Hepatocyte (in vitro differentiated cells): ENCODE data around the gene FHIP2A. TPM values are rescaled to one million over a fixed set of nuclear protein-coding genes. Genes with fewer than 3 reads are reported as not detected.

Experiments
- DNase-seq: peaks from one replicate; pipeline ENCODE4 v3.0.0-alpha.2; 2016; ENCODE audit warnings: low spot score
- H2AFZ ChIP-seq: fragments of 200-600 bp; sonication (generic); 2 replicates; pipeline ENCODE4 v1.6.0; 2016; ENCODE audit warnings: antibody characterized with exemption, mild to moderate bottlenecking
- H3K27ac ChIP-seq: fragments of 200-600 bp; sonication (generic); 2 replicates; pipeline ENCODE4 v1.5.1; 2016; ENCODE audit warnings: mild to moderate bottlenecking
- H3K27me3 ChIP-seq: fragments of 200-600 bp; sonication (generic); 2 replicates; pipeline ENCODE4 v1.6.1; 2016
- H3K36me3 ChIP-seq: fragments of 200-600 bp; sonication (generic); replicated peaks from 2 replicates; pipeline ENCODE4 v1.5.1; 2016; ENCODE audit warnings: low read depth; ENCODE audit not compliant: insufficient read depth
- H3K4me1 ChIP-seq: fragments of 200-600 bp; sonication (generic); 2 replicates; pipeline ENCODE4 v1.5.1; 2016; ENCODE audit warnings: mild to moderate bottlenecking, moderate library complexity; ENCODE audit not compliant: insufficient read depth
- H3K4me2 ChIP-seq: fragments of 200-600 bp; sonication (generic); 2 replicates; pipeline ENCODE4 v1.6.0; 2016
- H3K4me3 ChIP-seq: fragments of 200-600 bp; sonication (generic); 2 replicates; pipeline ENCODE4 v1.5.1; 2016; ENCODE audit warnings: mild to moderate bottlenecking
- H3K79me2 ChIP-seq: fragments of 200-600 bp; sonication (generic); 2 replicates; pipeline ENCODE4 v1.6.0; 2017; ENCODE audit warnings: mild to moderate bottlenecking
- H3K9me2 ChIP-seq: fragments of 200-600 bp; sonication (generic); replicated peaks from 2 replicates; pipeline ENCODE4 v1.6.0; 2017; ENCODE audit warnings: mild to moderate bottlenecking; ENCODE audit not compliant: insufficient read depth
- H3K9me3 ChIP-seq: fragments of 200-600 bp; sonication (generic); 2 replicates; pipeline ENCODE4 v1.5.1; 2016; ENCODE audit warnings: low read depth, mild to moderate bottlenecking
- H4K20me1 ChIP-seq: fragments of 200-600 bp; sonication (generic); 2 replicates; pipeline ENCODE4 v1.6.0; 2016; ENCODE audit warnings: mild to moderate bottlenecking; ENCODE audit not compliant: insufficient read depth, poor library complexity, severe bottlenecking
- CTCF ChIP-seq: fragments of 200-600 bp; sonication (generic); IDR thresholded peaks from 2 replicates; pipeline ENCODE4 v1.5.1; 2016; ENCODE audit warnings: antibody characterized with exemption, mild to moderate bottlenecking; ENCODE audit not compliant: poor library complexity
- EZH2 ChIP-seq: fragments of 200-600 bp; sonication (generic); IDR thresholded peaks from 2 replicates; pipeline ENCODE4 v1.6.1; 2016; ENCODE audit warnings: antibody characterized with exemption, mild to moderate bottlenecking, borderline replicate concordance
- EZH2phosphoT487 ChIP-seq: fragments of 200-600 bp; sonication (generic); IDR thresholded peaks from one replicate; pipeline ENCODE4 v1.6.1; 2018; ENCODE audit warnings: antibody characterized with exemption, mild to moderate bottlenecking, low read depth, moderate library complexity; ENCODE audit not compliant: unreplicated experiment, severe bottlenecking
- WGBS: methylation state at CpG from one replicate; pipeline ENCODE4 v1.1.6; 2016; ENCODE audit warnings: low lambda C conversion rate; ENCODE audit errors: missing lambda C conversion rate; 5-methylcytosine and 5-hydroxymethylcytosine counted together
- polyA plus RNA-seq: library from polyadenylated mRNA; unstranded; fragments of >200 nt; fragmentation: Nextera tagmentation; extraction: Ambion mirVana; gene quantifications from 2 replicates; pipeline ENCODE4 v1.2.1, GENCODE V29; 2016
- total RNA-seq: library from RNA; depleted of rRNA; stranded (reverse); fragments of >200 nt; gene quantifications from 2 replicates; pipeline ENCODE4 v1.2.3, GENCODE V29; 2014

The FHIP2A gene
- total and polyA plus RNA-seq, 2 experiments from 2014 or later, result 9.5 to 24.6 TPM

DNA sequence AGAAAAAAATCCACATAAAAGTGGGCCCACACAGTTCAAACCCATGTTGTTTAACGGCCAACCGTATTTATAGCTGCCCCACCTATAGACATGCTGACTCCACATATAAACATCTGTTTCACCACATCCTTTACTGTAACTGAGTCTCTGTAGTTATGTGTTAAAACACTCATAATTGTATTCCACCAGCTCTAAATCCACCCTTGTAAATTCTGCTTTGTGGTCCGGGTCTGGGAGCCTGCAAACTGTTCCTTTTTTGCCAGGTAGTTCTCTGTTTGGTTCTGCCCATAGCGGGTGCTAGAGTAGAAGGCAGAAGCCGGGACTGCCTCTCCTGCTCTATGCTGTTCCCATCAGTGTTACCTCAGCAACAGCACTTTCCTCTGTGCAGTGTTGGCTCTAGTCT is 20.2 kb upstream of the FHIP2A start:
- 54% methylated on average over 5 of the region's 5 CpGs for WGBS
- no peaks in the 10 kb centered on the region for H3K36me3 ChIP-seq
- no peaks in the 10 kb centered on the region for H4K20me1 ChIP-seq
- no peak overlapping the region for H3K4me2 ChIP-seq
- H3K4me1 ChIP-seq, result no peaks in the 10 kb centered on the region
- H3K9me2 ChIP-seq, result no peaks in the 10 kb centered on the region
- no peak for DNase-seq
- no peak overlapping the region for H2AFZ ChIP-seq
- no peaks in the 10 kb centered on the region for H3K27me3 ChIP-seq
- H3K79me2 ChIP-seq, result no peaks in the 10 kb centered on the region
- no peak overlapping the region for H3K27ac ChIP-seq
- no peak overlapping the region for H3K4me3 ChIP-seq
- H3K9me3 ChIP-seq, result no peaks in the 10 kb centered on the region
- no peak for TF ChIP-seq CTCF
- no peak for TF ChIP-seq EZH2
- no peak for TF ChIP-seq EZH2phosphoT487

- Histone ChIP-seq H2AFZ (no peak overlapping the region), H3K4me1 (no peaks in the 10 kb centered on the region), H3K9me3 (no peaks in the 10 kb centered on the region), H3K9me2 (no peaks in the 10 kb centered on the region), H3K79me2 (no peaks in the 10 kb centered on the region), H3K4me2 (no peak overlapping the region), H3K27me3 (no peaks in the 10 kb centered on the region), H4K20me1 (no peaks in the 10 kb centered on the region), H3K4me3 (no peak overlapping the region), H3K27ac (no peak overlapping the region), H3K36me3 (no peaks in the 10 kb centered on the region)
- 100% methylated on average over 3 of the region's 3 CpGs for WGBS
- no peak for DNase-seq
- TF ChIP-seq EZH2 (no peak), EZH2phosphoT487 (no peak), CTCF (no peak)
Measured at GRCh38 chr10:114802177-114802576, 19.4 kb upstream of the FHIP2A start.

DNA sequence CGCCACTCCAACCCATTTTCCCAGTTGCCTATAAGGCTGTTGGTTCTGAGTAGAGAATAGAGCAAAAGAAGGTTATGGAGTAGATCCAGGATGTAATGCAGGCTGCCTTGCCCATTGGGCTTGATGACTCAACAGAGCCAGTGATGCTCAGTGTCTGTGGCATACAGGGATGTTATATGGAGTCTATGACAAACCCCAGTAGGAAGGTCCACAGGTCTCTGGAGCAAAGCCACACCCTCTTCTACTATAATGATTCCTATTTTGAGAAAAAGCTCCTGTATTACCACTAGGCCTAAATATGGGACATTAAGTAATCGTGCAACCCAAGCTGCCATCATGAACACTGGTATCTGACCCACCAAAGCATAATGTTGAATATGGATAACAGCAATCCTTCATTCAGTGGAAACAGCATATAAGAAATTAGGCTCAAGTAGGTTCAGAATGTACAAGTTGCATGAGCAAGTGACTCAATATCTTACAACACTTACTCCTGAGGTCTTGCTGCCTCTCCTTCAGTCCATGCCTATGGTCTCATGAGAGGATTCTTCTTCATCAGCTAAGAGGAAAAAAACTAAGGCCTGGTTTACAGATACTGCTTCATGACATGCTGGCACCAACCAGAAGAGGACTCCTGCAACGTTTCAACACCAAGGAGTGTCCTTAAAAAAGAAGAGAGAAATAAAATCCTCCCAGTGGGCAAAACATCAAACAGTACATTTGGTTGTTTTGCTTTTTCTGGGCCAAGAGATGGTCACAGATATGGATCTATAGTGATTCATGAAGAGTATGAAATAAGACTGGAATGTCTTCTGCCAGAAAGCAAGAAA is 14.8 kb upstream of the FHIP2A start:
- H3K4me3 ChIP-seq, result no peak overlapping the region
- no peak for DNase-seq
- no peaks in the 10 kb centered on the region for H3K4me1 ChIP-seq
- H3K27ac ChIP-seq, result no peak overlapping the region
- no peak for TF ChIP-seq EZH2phosphoT487
- TF ChIP-seq EZH2, result no peak
- no peak for TF ChIP-seq CTCF
- H3K9me3 ChIP-seq, result no peaks in the 10 kb centered on the region
- no peaks in the 10 kb centered on the region for H3K79me2 ChIP-seq
- no peak overlapping the region for H2AFZ ChIP-seq
- H3K36me3 ChIP-seq, result no peaks in the 10 kb centered on the region
- no peaks in the 10 kb centered on the region for H3K9me2 ChIP-seq
- H4K20me1 ChIP-seq, result no peaks in the 10 kb centered on the region
- no peaks in the 10 kb centered on the region for H3K27me3 ChIP-seq
- WGBS, result 88% methylated on average over 3 of the region's 3 CpGs
- no peak overlapping the region for H3K4me2 ChIP-seq
